MM.1S (cell line): Measurements from ENCODE around the gene PDE11A.

ENCODE experiments used
- DNase-seq: peaks from one replicate; pipeline ENCODE4 v3.0.0-alpha.2; 2015
- H2AFZ ChIP-seq: fragments of 300-600 bp; sonication (generic); 2 replicates; pipeline ENCODE4 v1.6.0; 2016; ENCODE audit warnings: antibody characterized with exemption, low read length
- H3F3A ChIP-seq: fragments of 300-600 bp; sonication (generic); 2 replicates; pipeline ENCODE4 v1.6.1; 2016; ENCODE audit warnings: mild to moderate bottlenecking, antibody characterized with exemption, low read length, moderate library complexity, mixed read lengths; ENCODE audit not compliant: insufficient read depth
- H3K27ac ChIP-seq: fragments of 300-600 bp; sonication (generic); 2 replicates; pipeline ENCODE4 v1.5.1; 2016; ENCODE audit warnings: mild to moderate bottlenecking, low read length
- H3K27me3 ChIP-seq: fragments of 300-600 bp; sonication (generic); replicated peaks from 2 replicates; pipeline ENCODE4 v1.6.0; 2016; ENCODE audit warnings: low read length; ENCODE audit not compliant: insufficient read depth
- H3K36me3 ChIP-seq: fragments of 300-600 bp; sonication (generic); replicated peaks from 2 replicates; pipeline ENCODE4 v1.6.1; 2016; ENCODE audit warnings: mild to moderate bottlenecking, low read length, mixed read lengths; ENCODE audit not compliant: insufficient read depth
- H3K4me1 ChIP-seq: fragments of 300-600 bp; sonication (generic); 2 replicates; pipeline ENCODE4 v1.6.1; 2016; ENCODE audit warnings: low read length, mixed read lengths
- H3K4me2 ChIP-seq: fragments of 300-600 bp; sonication (generic); 2 replicates; pipeline ENCODE4 v1.6.0; 2016; ENCODE audit warnings: low read depth, low read length
- H3K4me3 ChIP-seq: fragments of 300-600 bp; sonication (generic); 2 replicates; pipeline ENCODE4 v1.5.1; 2016; ENCODE audit warnings: low read length, mixed read lengths
- H3K79me2 ChIP-seq: fragments of 300-600 bp; sonication (generic); 2 replicates; pipeline ENCODE4 v1.6.1; 2016; ENCODE audit warnings: mixed run types, low read length, mixed read lengths
- H3K9ac ChIP-seq: fragments of 300-600 bp; sonication (generic); 2 replicates; pipeline ENCODE4 v1.6.1; 2016; ENCODE audit warnings: low read length, mixed read lengths
- H3K9me2 ChIP-seq: fragments of 300-600 bp; sonication (generic); replicated peaks from 2 replicates; pipeline ENCODE4 v1.6.1; 2016; ENCODE audit warnings: mild to moderate bottlenecking, low read length, mixed read lengths; ENCODE audit not compliant: insufficient read depth
- H3K9me3 ChIP-seq: fragments of 300-600 bp; sonication (generic); replicated peaks from 2 replicates; pipeline ENCODE4 v1.6.1; 2016; ENCODE audit warnings: mild to moderate bottlenecking, low read length, mixed read lengths; ENCODE audit not compliant: insufficient read depth
- H4K20me1 ChIP-seq: fragments of 300-600 bp; sonication (generic); 2 replicates; pipeline ENCODE4 v1.6.1; 2016; ENCODE audit warnings: mild to moderate bottlenecking, low read length, moderate library complexity, mixed read lengths; ENCODE audit not compliant: insufficient read depth
- CTCF ChIP-seq: fragments of 300-600 bp; sonication (generic); IDR thresholded peaks from 2 replicates; pipeline ENCODE4 v1.5.1; 2016; ENCODE audit warnings: antibody characterized with exemption, low read length, mixed read lengths
- EZH2 ChIP-seq: fragments of 300-600 bp; sonication (generic); optimal IDR thresholded peaks from 2 replicates; pipeline ENCODE3; 2017; ENCODE audit warnings: low read depth, mild to moderate bottlenecking, antibody characterized with exemption, low read length, mixed read lengths
- EZH2phosphoT487 ChIP-seq: fragments of 300-600 bp; sonication (generic); IDR thresholded peaks from 2 replicates; pipeline ENCODE4 v1.6.1; 2018; ENCODE audit warnings: antibody characterized with exemption, low read length

The PDE11A gene

GRCh38 chr2:177698281-177698680 is 374.3 kb downstream of the PDE11A start:
- no peak overlapping the region for H3K4me3 ChIP-seq
- H3K27ac ChIP-seq: no peak overlapping the region
- no peak overlapping the region for H3K9ac ChIP-seq
- H2AFZ ChIP-seq: no peak overlapping the region
- H3K4me1 ChIP-seq: no peaks in the 10 kb centered on the region
- H3K4me2 ChIP-seq: no peak overlapping the region
- no peaks in the 10 kb centered on the region for H4K20me1 ChIP-seq
- no peaks in the 10 kb centered on the region for H3F3A ChIP-seq
- TF ChIP-seq EZH2: no peak
- no peak for TF ChIP-seq CTCF
- no peak for TF ChIP-seq EZH2phosphoT487
- no peaks in the 10 kb centered on the region for H3K27me3 ChIP-seq
- no peaks in the 10 kb centered on the region for H3K36me3 ChIP-seq
- no peaks in the 10 kb centered on the region for H3K9me2 ChIP-seq
- DNase-seq: no peak
- H3K79me2 ChIP-seq: no peaks in the 10 kb centered on the region
- H3K9me3 ChIP-seq: no peaks in the 10 kb centered on the region

- Histone ChIP-seq H4K20me1 (no peaks in the 10 kb centered on the region), H3K27me3 (no peaks in the 10 kb centered on the region), H3K4me1 (no peaks in the 10 kb centered on the region), H2AFZ (no peak overlapping the region), H3K4me2 (no peak overlapping the region), H3K9me3 (no peaks in the 10 kb centered on the region), H3K27ac (no peak overlapping the region), H3K9ac (no peak overlapping the region), H3K4me3 (no peak overlapping the region), H3K36me3 (no peaks in the 10 kb centered on the region), H3K9me2 (no peaks in the 10 kb centered on the region), H3F3A (no peaks in the 10 kb centered on the region), H3K79me2 (no peaks in the 10 kb centered on the region)
- no peak for DNase-seq
- TF ChIP-seq EZH2phosphoT487: no peak
- no peak for TF ChIP-seq CTCF
- no peak for TF ChIP-seq EZH2
These were observed 378.2 kb downstream of the PDE11A start for GRCh38 chr2:177694348-177694747.

GRCh38 chr2:177693658-177694339 is 378.8 kb downstream of the PDE11A start:
- no peaks in the 10 kb centered on the region for H3K9me2 ChIP-seq
- H2AFZ ChIP-seq: no peak overlapping the region
- no peak for DNase-seq
- H3K9ac ChIP-seq: no peak overlapping the region
- TF ChIP-seq EZH2 (no peak), EZH2phosphoT487 (no peak), CTCF (no peak)
- H3K4me3 ChIP-seq: no peak overlapping the region
- no peaks in the 10 kb centered on the region for H3K9me3 ChIP-seq
- H3K4me2 ChIP-seq: no peak overlapping the region
- no peaks in the 10 kb centered on the region for H4K20me1 ChIP-seq
- H3K27ac ChIP-seq: no peak overlapping the region
- no peaks in the 10 kb centered on the region for H3K36me3 ChIP-seq
- H3K79me2 ChIP-seq: no peaks in the 10 kb centered on the region
- H3K4me1 ChIP-seq: no peaks in the 10 kb centered on the region
- no peaks in the 10 kb centered on the region for H3K27me3 ChIP-seq
- no peaks in the 10 kb centered on the region for H3F3A ChIP-seq
